ENCODE results near the gene NOS1AP.

DNA sequence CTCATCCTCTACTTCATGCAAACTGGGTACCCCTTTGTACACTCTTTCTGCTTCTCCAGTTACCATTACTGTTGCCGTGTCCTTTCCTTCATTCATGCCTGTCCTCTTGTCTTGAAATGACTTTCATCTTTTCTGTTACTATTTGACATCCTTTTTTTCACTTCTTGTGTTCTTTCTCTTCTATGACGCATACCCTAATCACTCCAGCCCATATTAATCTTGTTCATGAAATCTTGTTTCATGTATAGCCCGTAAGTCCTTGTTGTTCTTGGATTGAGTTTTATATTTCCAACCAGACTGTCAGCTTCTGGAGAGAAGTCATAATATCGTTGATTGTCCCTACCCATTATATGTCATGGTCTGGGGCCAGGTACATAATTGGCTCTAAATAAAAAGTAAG, 126.1 kb downstream of the NOS1AP start:
- TF ChIP-seq, protein P1, sequence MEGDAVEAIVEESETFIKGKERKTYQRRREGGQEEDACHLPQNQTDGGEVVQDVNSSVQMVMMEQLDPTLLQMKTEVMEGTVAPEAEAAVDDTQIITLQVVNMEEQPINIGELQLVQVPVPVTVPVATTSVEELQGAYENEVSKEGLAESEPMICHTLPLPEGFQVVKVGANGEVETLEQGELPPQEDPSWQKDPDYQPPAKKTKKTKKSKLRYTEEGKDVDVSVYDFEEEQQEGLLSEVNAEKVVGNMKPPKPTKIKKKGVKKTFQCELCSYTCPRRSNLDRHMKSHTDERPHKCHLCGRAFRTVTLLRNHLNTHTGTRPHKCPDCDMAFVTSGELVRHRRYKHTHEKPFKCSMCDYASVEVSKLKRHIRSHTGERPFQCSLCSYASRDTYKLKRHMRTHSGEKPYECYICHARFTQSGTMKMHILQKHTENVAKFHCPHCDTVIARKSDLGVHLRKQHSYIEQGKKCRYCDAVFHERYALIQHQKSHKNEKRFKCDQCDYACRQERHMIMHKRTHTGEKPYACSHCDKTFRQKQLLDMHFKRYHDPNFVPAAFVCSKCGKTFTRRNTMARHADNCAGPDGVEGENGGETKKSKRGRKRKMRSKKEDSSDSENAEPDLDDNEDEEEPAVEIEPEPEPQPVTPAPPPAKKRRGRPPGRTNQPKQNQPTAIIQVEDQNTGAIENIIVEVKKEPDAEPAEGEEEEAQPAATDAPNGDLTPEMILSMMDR (conservative IDR thresholded peaks at IDR 0.05; ENCODE audit: low read length): no peak
- no peak for TF ChIP-seq EZH2phosphoT487 (IDR thresholded peaks at IDR 0.05; ENCODE audit: borderline replicate concordance)
